Upper lobe of left lung (tissue), 6 donors: ENCODE results near the gene CRYBA4. TPM values are rescaled to one million over a fixed set of nuclear protein-coding genes. Genes with fewer than 3 reads are reported as not detected.
"Not testable (repeated sequence)": the region's sequence is repeated elsewhere in the genome, so short reads cannot be mapped to it uniquely, and the experiment has no call there.

ENCODE experiments used
- ATAC-seq, 2 donors: fragments of 200-7000 bp; cut with Tn5 transposase; one replicate each; pipeline ENCODE4 v1.9.1; 2022; ENCODE audit warnings: mild to moderate bottlenecking in 2 of 2, moderate library complexity in 2 of 2; ENCODE audit not compliant: low FRiP score in 2 of 2
- DNase-seq, 2 donors: peaks; one replicate each; pipeline ENCODE4 v3.0.0-alpha.2; 2019 to 2020
- H3K27ac ChIP-seq, 4 donors: fragments of 200-600 bp; sonication (generic); one replicate each; pipeline ENCODE4 v1.5.1; 2016 to 2019
- H3K27me3 ChIP-seq, 4 donors: fragments of 200-600 bp; sonication (generic); one replicate each; pipeline ENCODE4 v1.5.1; 2017 to 2019
- H3K36me3 ChIP-seq, 4 donors: fragments of 200-600 bp; sonication (generic); one replicate each; pipeline ENCODE4 v1.5.1; 2016 to 2019
- H3K4me1 ChIP-seq, 4 donors: fragments of 200-600 bp; sonication (generic); one replicate each; pipeline ENCODE4 v1.5.1; 2018 to 2019
- H3K4me3 ChIP-seq, 4 donors: fragments of 200-600 bp; sonication (generic); one replicate each; pipeline ENCODE4 v1.5.1; 2017 to 2019; ENCODE audit warnings: mild to moderate bottlenecking in 2 of 4, moderate library complexity in 1 of 4
- H3K9me3 ChIP-seq, 4 donors: fragments of 200-600 bp; sonication (generic); one replicate each; pipeline ENCODE4 v1.5.1; 2018 to 2019
- EP300 ChIP-seq, 4 donors: sonication (generic); formaldehyde crosslinking; IDR thresholded peaks; one replicate each; pipeline ENCODE4 v1.5.1; 2017; ENCODE audit warnings: antibody characterized with exemption in 4 of 4, control low read depth in 2 of 4
- POLR2A ChIP-seq, 4 donors: fragments of 450-650 bp; IDR thresholded peaks; one replicate each; pipeline ENCODE4 v1.5.1; 2016 to 2017; ENCODE audit warnings: antibody characterized with exemption in 4 of 4, mild to moderate bottlenecking in 2 of 4
- POLR2AphosphoS5 ChIP-seq, 2 donors: sonication (generic); formaldehyde crosslinking; IDR thresholded peaks; one replicate each; pipeline ENCODE4 v1.5.1; 2017; ENCODE audit warnings: antibody characterized with exemption in 2 of 2
- WGBS, 2 donors: methylation state at CpG; one replicate each; pipeline ENCODE4 v1.1.5; 2017 to 2018; 5-methylcytosine and 5-hydroxymethylcytosine counted together
- total RNA-seq, 6 donors: library from RNA; depleted of rRNA in 4 of 6; stranded (reverse); fragments of >200 nt in 4 of 6; gene quantifications; one replicate each; pipeline versions ENCODE4 v1.1.0 to v1.2.1, GENCODE V29; 2016 to 2021
- TF ChIP-seq, protein P1 (sequence below), 6 experiments: fragments of 450-650 bp in 4 of 6; fragments of 200-600 bp in 2 of 6; sonication (generic) in 2 of 6; IDR thresholded peaks; one replicate each; pipeline ENCODE4 v1.5.1; 2016 to 2019; ENCODE audit warnings: antibody characterized with exemption in 6 of 6
- donor health status: DM: no; HTN: no; CAD: no; lungs with moderate emphysema.
- donor health status: DM: no; HTN: yes; CAD: no; lungs with severe emphysema.

Gene CRYBA4
- total RNA-seq, 6 donors from 2014 or later, result not detected

GRCh38 chr22:26610996-26611395 lies 10.8 kb upstream of the CRYBA4 start:
- no peaks in the 10 kb centered on the region for H3K36me3 ChIP-seq
- DNase-seq (no peak), ATAC-seq (peak in 1 of 2 donors; percentile 46)
- no peak overlapping the region for H3K4me3 ChIP-seq
- TF ChIP-seq POLR2A (IDR thresholded peaks at IDR 0.05), result no peak
- no peak for TF ChIP-seq POLR2AphosphoS5 (IDR thresholded peaks at IDR 0.05)
- TF ChIP-seq, protein P1, sequence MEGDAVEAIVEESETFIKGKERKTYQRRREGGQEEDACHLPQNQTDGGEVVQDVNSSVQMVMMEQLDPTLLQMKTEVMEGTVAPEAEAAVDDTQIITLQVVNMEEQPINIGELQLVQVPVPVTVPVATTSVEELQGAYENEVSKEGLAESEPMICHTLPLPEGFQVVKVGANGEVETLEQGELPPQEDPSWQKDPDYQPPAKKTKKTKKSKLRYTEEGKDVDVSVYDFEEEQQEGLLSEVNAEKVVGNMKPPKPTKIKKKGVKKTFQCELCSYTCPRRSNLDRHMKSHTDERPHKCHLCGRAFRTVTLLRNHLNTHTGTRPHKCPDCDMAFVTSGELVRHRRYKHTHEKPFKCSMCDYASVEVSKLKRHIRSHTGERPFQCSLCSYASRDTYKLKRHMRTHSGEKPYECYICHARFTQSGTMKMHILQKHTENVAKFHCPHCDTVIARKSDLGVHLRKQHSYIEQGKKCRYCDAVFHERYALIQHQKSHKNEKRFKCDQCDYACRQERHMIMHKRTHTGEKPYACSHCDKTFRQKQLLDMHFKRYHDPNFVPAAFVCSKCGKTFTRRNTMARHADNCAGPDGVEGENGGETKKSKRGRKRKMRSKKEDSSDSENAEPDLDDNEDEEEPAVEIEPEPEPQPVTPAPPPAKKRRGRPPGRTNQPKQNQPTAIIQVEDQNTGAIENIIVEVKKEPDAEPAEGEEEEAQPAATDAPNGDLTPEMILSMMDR (IDR thresholded peaks at IDR 0.05), result no peak
- TF ChIP-seq EP300 (IDR thresholded peaks at IDR 0.05), result no peak
- no peaks in the 10 kb centered on the region for H3K9me3 ChIP-seq
- no peak overlapping the region for H3K27ac ChIP-seq
- peaks cover 0 to 5% (median 2%) of the 10 kb centered on the region in 4 donors for H3K4me1 ChIP-seq
- H3K27me3 ChIP-seq, result no peaks in the 10 kb centered on the region
- WGBS, 2 donors, result 68 to 78% methylated on average over 2 of the region's 2 CpGs

GRCh38 chr22:26612652-26613051 lies 9.1 kb upstream of the CRYBA4 start:
- no peak overlapping the region for H3K27ac ChIP-seq
- no peaks in the 10 kb centered on the region for H3K27me3 ChIP-seq
- WGBS, 2 donors, result 94% methylated on average over 4 of the region's 4 CpGs
- H3K36me3 ChIP-seq, result no peaks in the 10 kb centered on the region
- H3K9me3 ChIP-seq, result no peaks in the 10 kb centered on the region
- H3K4me1 ChIP-seq, result peaks cover 6 to 17% (median 9%) of the 10 kb centered on the region in 4 donors
- TF ChIP-seq POLR2AphosphoS5 (IDR thresholded peaks at IDR 0.05) (no peak), POLR2A (IDR thresholded peaks at IDR 0.05) (no peak), EP300 (IDR thresholded peaks at IDR 0.05) (no peak)
- TF ChIP-seq, protein P1 (IDR thresholded peaks at IDR 0.05), result no peak
- DNase-seq, result no peak
- H3K4me3 ChIP-seq, result no peak overlapping the region
- no peak for ATAC-seq

DNA sequence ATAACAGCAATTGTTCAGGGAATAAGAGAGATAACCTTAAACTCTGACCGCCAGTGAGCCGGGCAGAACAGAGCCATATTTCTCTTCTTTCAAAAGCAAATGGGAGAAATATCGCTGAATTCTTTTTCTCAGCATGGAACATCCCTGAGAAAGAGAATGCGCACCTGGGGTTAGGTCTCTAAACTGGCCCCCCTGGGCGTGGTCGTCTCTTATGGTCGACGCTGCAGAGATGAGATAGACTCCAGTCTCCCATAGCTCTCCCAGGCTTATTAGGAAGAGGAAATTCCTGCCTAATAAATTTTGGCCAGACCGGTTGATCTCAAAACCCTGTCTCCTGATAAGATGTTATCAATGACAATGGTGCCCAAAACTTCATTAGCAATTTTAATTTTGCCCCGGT lies 8.0 kb upstream of the CRYBA4 start:
- not testable (repeated sequence) for H3K36me3 ChIP-seq, H3K9me3 ChIP-seq, H3K27ac ChIP-seq, H3K27me3 ChIP-seq, ATAC-seq, H3K4me3 ChIP-seq, DNase-seq
- peaks cover 7 to 24% (median 17%) of the 10 kb centered on the region in 4 donors for H3K4me1 ChIP-seq
- WGBS, 2 donors, result 28 to 29% methylated on average over 10 of the region's 10 CpGs

- H3K9me3 ChIP-seq, result no peaks in the 10 kb centered on the region
Measured at GRCh38 chr22:26614322-26614721, 7.4 kb upstream of the CRYBA4 start.

GRCh38 chr22:26615149-26615548 lies 6.6 kb upstream of the CRYBA4 start:
- TF ChIP-seq POLR2AphosphoS5 (IDR thresholded peaks at IDR 0.05), result no peak
- TF ChIP-seq EP300 (IDR thresholded peaks at IDR 0.05), result no peak
- no peak for TF ChIP-seq POLR2A (IDR thresholded peaks at IDR 0.05)
- TF ChIP-seq, protein P1 (IDR thresholded peaks at IDR 0.05), result no peak
- no peak for DNase-seq
- no peaks in the 10 kb centered on the region for H3K27me3 ChIP-seq
- no peak overlapping the region for H3K27ac ChIP-seq
- no peaks in the 10 kb centered on the region for H3K36me3 ChIP-seq
- no peak overlapping the region for H3K4me3 ChIP-seq
- no peaks in the 10 kb centered on the region for H3K9me3 ChIP-seq
- ATAC-seq, result no peak
- peaks cover 14 to 33% (median 22%) of the 10 kb centered on the region in 4 donors for H3K4me1 ChIP-seq
- WGBS, 2 donors, result 40 to 41% methylated on average over 5 of the region's 5 CpGs

More at GRCh38 chr22:26614322-26614721, 7.4 kb upstream of the CRYBA4 start:
- Histone ChIP-seq H3K27me3 (no peaks in the 10 kb centered on the region), H3K27ac (no peak overlapping the region), H3K36me3 (no peaks in the 10 kb centered on the region), H3K4me1 (peaks cover 10 to 27% (median 19%) of the 10 kb centered on the region in 4 donors), H3K4me3 (no peak overlapping the region)
- no peak for DNase-seq
- 62 to 70% methylated on average over 14 of the region's 14 CpGs for WGBS, 2 donors
- ATAC-seq, result no peak
- TF ChIP-seq POLR2A (IDR thresholded peaks at IDR 0.05) (no peak), POLR2AphosphoS5 (IDR thresholded peaks at IDR 0.05) (no peak), EP300 (IDR thresholded peaks at IDR 0.05) (no peak)
- TF ChIP-seq, protein P1 (IDR thresholded peaks at IDR 0.05), result no peak
